ENCODE data around the gene ZCCHC14. TPM values are rescaled to one million over a fixed set of nuclear protein-coding genes. Genes with fewer than 3 reads are reported as not detected.
"Not testable (repeated sequence)": the region's sequence is repeated elsewhere in the genome, so short reads cannot be mapped to it uniquely, and the experiment has no call there.

Gene ZCCHC14
- total RNA-seq, 4 donors from 2014 or later = 23.0 to 70.0 (median 27.6) TPM

DNA sequence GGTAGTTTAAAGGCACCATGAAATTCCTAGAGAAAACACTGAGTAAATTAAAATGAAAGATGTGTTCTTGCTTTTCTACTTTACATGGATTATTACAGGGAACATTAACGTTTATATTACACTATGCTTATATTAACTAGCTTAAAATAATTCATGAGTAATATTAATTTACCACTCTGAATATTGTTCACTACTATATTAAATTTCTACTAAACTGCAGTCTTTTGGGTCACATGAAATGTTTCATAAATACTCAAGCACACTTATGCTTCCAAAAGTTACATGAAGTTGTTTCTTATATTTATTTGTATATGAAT, 104.0 kb downstream of the ZCCHC14 start:
- Histone ChIP-seq H3K27ac (peak overlapping the region; percentile 91 to 94 (median 93)), H3K27me3 (no peaks in the 10 kb centered on the region), H3K4me1 (peaks cover 21 to 29% of the 10 kb centered on the region in 2 donors), H3K9me3 (no peaks in the 10 kb centered on the region), H3K36me3 (no peaks in the 10 kb centered on the region), H3K4me3 (replicated peaks in 1 of 3) (no peak overlapping the region)
- 49 to 57% methylated on average over 1 of the region's 1 CpG for WGBS, 2 donors
- intact Hi-C loops (cut with DNase I) = no loop called here
- TF ChIP-seq POLR2A (IDR thresholded peaks at IDR 0.05) (no peak), CTCF (IDR thresholded peaks at IDR 0.05) (no peak)
- no peak for DNase-seq

- TF ChIP-seq POLR2A (IDR thresholded peaks at IDR 0.05) = peak in 1 of 2 donors; percentile 92
- TF ChIP-seq CTCF (IDR thresholded peaks at IDR 0.05) = no peak
- DNase-seq = peak; percentile 94
- peak overlapping the region; percentile 91 to 94 (median 93) for H3K27ac ChIP-seq
- WGBS, 2 donors = 11% methylated on average over 16 to 18 of the region's 18 CpGs
- H3K27me3 ChIP-seq = no peaks in the 10 kb centered on the region
- H3K4me1 ChIP-seq = peaks cover 16 to 23% of the 10 kb centered on the region in 2 donors
- no peak overlapping the region for H3K4me3 ChIP-seq (replicated peaks in 1 of 3)
- H3K36me3 ChIP-seq = no peaks in the 10 kb centered on the region
- no peaks in the 10 kb centered on the region for H3K9me3 ChIP-seq
- intact Hi-C loops (cut with DNase I) = no loop called here
Observed at GRCh38 chr16:87387942-87388817, 104.6 kb downstream of the ZCCHC14 start.

GRCh38 chr16:87384875-87385167, 108.0 kb downstream of the ZCCHC14 start:
- Histone ChIP-seq H3K4me3 (replicated peaks in 1 of 3) (peak overlapping the region in 1 of 3 donors; percentile 88), H3K4me1 (peaks cover 22 to 43% of the 10 kb centered on the region in 2 donors), H3K27ac (peak overlapping the region; percentile 55 to 95 (median 95))
- not testable (repeated sequence) for H3K27me3 ChIP-seq, H3K36me3 ChIP-seq, H3K9me3 ChIP-seq, DNase-seq
- WGBS, 2 donors = 86 to 91% methylated on average over 10 to 12 of the region's 12 CpGs
- intact Hi-C loops (cut with DNase I) = loop anchor here (5.0 kb wide), 1 partner anchor 68 kb away; the partner anchor contains the start of gene C16orf95

GRCh38 chr16:87384162-87384874, 108.5 kb downstream of the ZCCHC14 start:
- peak; percentile 34 to 53 for DNase-seq
- no peaks in the 10 kb centered on the region for H3K36me3 ChIP-seq
- peak overlapping the region; percentile 55 to 95 (median 95) for H3K27ac ChIP-seq
- TF ChIP-seq POLR2A (IDR thresholded peaks at IDR 0.05) (no peak), CTCF (IDR thresholded peaks at IDR 0.05) (no peak)
- H3K27me3 ChIP-seq = no peaks in the 10 kb centered on the region
- peak overlapping the region; percentile 20 to 88 (median 33) for H3K4me3 ChIP-seq (replicated peaks in 1 of 3)
- intact Hi-C loops (cut with DNase I) = loop anchor here (5.0 kb wide), 1 partner anchor 67 kb away; the partner anchor contains the start of gene C16orf95
- H3K9me3 ChIP-seq = no peaks in the 10 kb centered on the region
- H3K4me1 ChIP-seq = peaks cover 22 to 43% of the 10 kb centered on the region in 2 donors
- 12 to 24% methylated on average over 16 to 32 of the region's 64 CpGs for WGBS, 2 donors

DNA sequence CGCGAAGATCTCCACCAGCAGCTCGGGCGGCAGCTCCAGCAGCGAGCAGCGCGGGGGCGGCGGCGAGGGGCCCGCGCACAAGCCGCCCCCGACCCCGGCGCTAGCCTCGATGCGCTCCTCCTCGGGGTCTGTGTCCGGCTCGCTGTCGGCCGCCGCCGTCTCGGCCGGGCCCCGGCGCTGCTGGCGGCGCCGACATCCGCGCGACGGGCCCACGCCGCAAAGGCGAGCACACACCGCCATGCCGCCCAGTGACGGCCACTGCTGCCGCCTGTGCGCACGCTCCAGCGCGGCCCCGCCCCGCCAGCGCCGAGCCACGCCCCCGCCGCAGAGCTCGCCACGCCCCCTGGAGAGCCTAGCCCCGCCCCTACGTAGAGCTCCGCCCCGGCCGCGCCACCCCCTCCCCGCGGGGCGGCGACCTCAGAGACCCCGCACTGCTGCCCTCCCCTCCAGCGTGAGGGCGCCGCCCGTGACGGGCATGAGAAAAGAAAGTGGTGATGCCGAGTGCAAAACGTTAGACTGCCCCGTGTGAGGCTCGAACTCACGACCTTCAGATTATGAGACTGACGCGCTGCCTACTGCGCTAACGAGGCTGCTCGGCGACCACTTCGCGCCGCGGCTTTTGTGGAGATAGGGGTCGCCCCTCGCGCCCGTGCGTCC, 109.2 kb downstream of the ZCCHC14 start, which contains the start of gene FBXO31:
FBXO31 (minus strand) TSS at position 272 of the 657 bp plus-strand sequence; CDS start at position 240, 32 bp downstream.
- 0% methylated on average over 2 of the region's 92 CpGs; no CpG with 5 or more reads in 1 of the 2 donors for WGBS, 2 donors
- H3K36me3 ChIP-seq = no peaks in the 10 kb centered on the region
- H3K4me1 ChIP-seq = peaks cover 19 to 42% of the 10 kb centered on the region in 2 donors
- peak within 1 kb of the TSS; percentile 20 to 88 (median 70) for H3K4me3 ChIP-seq (replicated peaks in 1 of 3)
- H3K9me3 ChIP-seq = no peaks in the 10 kb centered on the region
- peak; percentile 75 to 78 for DNase-seq
- H3K27ac ChIP-seq = peak within 1 kb of the TSS; percentile 55 to 95 (median 95)
- TF ChIP-seq CTCF (IDR thresholded peaks at IDR 0.05) = no peak
- TF ChIP-seq POLR2A (IDR thresholded peaks at IDR 0.05) = peak; percentile 91 to 98
- no peaks in the 10 kb centered on the region for H3K27me3 ChIP-seq
- intact Hi-C loops (cut with DNase I) = loop anchor here (5.0 kb wide), 1 partner anchor 66 kb away; the partner anchor contains the start of gene C16orf95
